Measurements from ENCODE around the gene RAMACL. TPM values are rescaled to one million over a fixed set of nuclear protein-coding genes. Genes with fewer than 3 reads are reported as not detected.

Gene RAMACL
- total RNA-seq, 1 experiment from 2014 or later, result 0.28 TPM

GRCh38 chr6:166538297-166539010, 48.0 kb downstream of the RAMACL start:
- H2BK5ac ChIP-seq (ENCODE audit: insufficient read length, low read length), result no peak overlapping the region
- peaks cover 3 to 9% (median 6%) of the 10 kb centered on the region in 3 experiments; a peak in 4 of 7 replicates for H3K36me3 Mint-ChIP-seq (ENCODE audit: insufficient read depth in 1 of 3, low read depth in 3 of 3)
- no peak overlapping the region for H3K4ac ChIP-seq (ENCODE audit: low read depth, low read length)
- H3K27me3 Mint-ChIP-seq (ENCODE audit: low read depth), result no peaks in the 10 kb centered on the region; the same call in 1 of the 2 replicates
- H3K4me1 ChIP-seq (ENCODE audit: insufficient read depth, low read length), result peaks cover 10% of the 10 kb centered on the region
- no peak overlapping the region for H2AFZ ChIP-seq (ENCODE audit: low read length)
- H2BK15ac ChIP-seq (ENCODE audit: low read depth, low read length), result no peak overlapping the region
- no peak overlapping the region for H4K91ac ChIP-seq (ENCODE audit: insufficient read length, low read depth, low read length)
- H3K4me1 Mint-ChIP-seq, result peaks cover 32 to 40% of the 10 kb centered on the region in 2 experiments
- H3K23me2 ChIP-seq (ENCODE audit: insufficient read length, low read depth, low read length, poor library complexity, severe bottlenecking), result no peaks in the 10 kb centered on the region
- H3K4me2 ChIP-seq (ENCODE audit: insufficient read depth, insufficient read length, low read length), result no peak overlapping the region
- H3K9me3 ChIP-seq (ENCODE audit: control insufficient read depth, low read depth, low read length), result no peaks in the 10 kb centered on the region
- H3K79me2 ChIP-seq (ENCODE audit: insufficient read depth, low read length), result no peaks in the 10 kb centered on the region; the same call in 1 of the 2 replicates
- H3K9ac ChIP-seq (ENCODE audit: extremely low read depth, insufficient read length, low read length), result no peak overlapping the region
- H3T11ph ChIP-seq (ENCODE audit: low read length), result no peak overlapping the region
- no peak overlapping the region for H3K14ac ChIP-seq (ENCODE audit: insufficient read depth, low read length)
- no peak overlapping the region for H2AK5ac ChIP-seq (ENCODE audit: insufficient read length, low read length)
- H3K23ac ChIP-seq (ENCODE audit: insufficient read length, low read depth, low read length), result no peak overlapping the region
- no peak overlapping the region for H3K4me3 Mint-ChIP-seq
- DNase-seq, result no peak
- no peak overlapping the region for H4K5ac ChIP-seq (ENCODE audit: insufficient read length, low read depth, low read length)
- no peak for TF ChIP-seq CTCF (conservative IDR thresholded peaks at IDR 0.05)
- H4K8ac ChIP-seq (replicated peaks; ENCODE audit: insufficient read length, low read depth, low read length), result no peak overlapping the region
- H3K79me1 ChIP-seq (ENCODE audit: insufficient read depth, low read depth, low read length, poor library complexity, severe bottlenecking), result no peaks in the 10 kb centered on the region
- H2BK12ac ChIP-seq (ENCODE audit: insufficient read length, low read depth, low read length), result no peak overlapping the region
- H3K27ac Mint-ChIP-seq, result peak overlapping the region in 1 of 3 experiments; percentile 49; a peak in 2 of 7 replicates
- no peak overlapping the region for H3K56ac ChIP-seq (ENCODE audit: insufficient read length, low read depth, low read length)
- no peaks in the 10 kb centered on the region for H3K27me3 ChIP-seq (ENCODE audit: insufficient read depth, low read length)
- H4K20me1 ChIP-seq (ENCODE audit: control insufficient read depth, insufficient read depth, insufficient read length), result no peaks in the 10 kb centered on the region
- H3K9me3 Mint-ChIP-seq, result no peaks in the 10 kb centered on the region
- H3K27ac ChIP-seq (ENCODE audit: insufficient read length, low read depth, low read length), result no peak overlapping the region
- no CpG with 5 or more reads among the region's 17 CpGs for WGBS (ENCODE audit: extremely low coverage, insufficient read length, low lambda C conversion rate)
- no peak overlapping the region for H2BK20ac ChIP-seq (ENCODE audit: low read depth, low read length, poor library complexity, severe bottlenecking)
- H2BK120ac ChIP-seq (ENCODE audit: low read depth, low read length, poor library complexity, severe bottlenecking), result no peak overlapping the region
- no peak overlapping the region for H3K18ac ChIP-seq (ENCODE audit: insufficient read length, low read depth, low read length)

All from H9 (cell line).